Measurements from ENCODE around the gene OR4F6. TPM values are rescaled to one million over a fixed set of nuclear protein-coding genes. Genes with fewer than 3 reads are reported as not detected.

Gene OR4F6
- total RNA-seq, 1 experiment from 2014 or later: not detected

DNA sequence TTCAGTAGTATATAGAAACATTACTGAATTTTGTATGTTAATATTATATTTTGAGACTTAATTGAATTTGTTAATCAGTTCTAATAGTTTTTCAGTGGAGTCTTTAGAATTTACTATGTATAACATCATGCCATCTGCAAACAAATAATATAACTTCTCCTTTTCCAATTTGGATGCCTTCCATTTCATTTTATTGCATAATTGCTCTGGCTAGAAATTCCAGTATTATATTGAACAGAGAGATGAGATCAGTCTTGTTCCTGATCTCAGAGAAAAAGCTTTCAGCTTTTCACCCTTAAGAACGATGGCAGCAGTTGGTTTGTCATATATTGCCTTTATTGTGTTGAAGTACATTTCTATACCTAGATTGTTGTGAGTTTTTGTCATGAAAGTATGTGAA, 49.0 kb downstream of the OR4F6 start:
- Histone ChIP-seq H3K4me2 (ENCODE audit: insufficient read depth, insufficient read length, low read length) (no peak overlapping the region), H3K4ac (ENCODE audit: low read depth, low read length) (no peak overlapping the region), H3K79me2 (ENCODE audit: insufficient read depth, low read length) (no peaks in the 10 kb centered on the region), H2AK5ac (ENCODE audit: insufficient read length, low read length) (no peak overlapping the region), H2BK120ac (ENCODE audit: low read depth, low read length, poor library complexity, severe bottlenecking) (no peak overlapping the region), H2BK20ac (ENCODE audit: low read depth, low read length, poor library complexity, severe bottlenecking) (no peak overlapping the region), H3K27me3 (ENCODE audit: insufficient read depth, low read length) (no peaks in the 10 kb centered on the region), H3K14ac (ENCODE audit: insufficient read depth, low read length) (no peak overlapping the region), H4K8ac (replicated peaks; ENCODE audit: insufficient read length, low read depth, low read length) (no peak overlapping the region), H3K9ac (ENCODE audit: extremely low read depth, insufficient read length, low read length) (no peak overlapping the region), H3K9me3 (ENCODE audit: control insufficient read depth, low read depth, low read length) (no peaks in the 10 kb centered on the region), H3K27ac (ENCODE audit: insufficient read length, low read depth, low read length) (no peak overlapping the region), H3K18ac (ENCODE audit: insufficient read length, low read depth, low read length) (no peak overlapping the region), H2BK15ac (ENCODE audit: low read depth, low read length) (no peak overlapping the region), H4K91ac (ENCODE audit: insufficient read length, low read depth, low read length) (no peak overlapping the region), H3K79me1 (ENCODE audit: insufficient read depth, low read depth, low read length, poor library complexity, severe bottlenecking) (no peaks in the 10 kb centered on the region), H3K4me1 (ENCODE audit: insufficient read depth, low read length) (no peaks in the 10 kb centered on the region), H2BK12ac (ENCODE audit: insufficient read length, low read depth, low read length) (no peak overlapping the region), H2AFZ (ENCODE audit: low read length) (no peak overlapping the region), H3T11ph (ENCODE audit: low read length) (no peak overlapping the region), H2BK5ac (ENCODE audit: insufficient read length, low read length) (no peak overlapping the region), H3K23me2 (ENCODE audit: insufficient read length, low read depth, low read length, poor library complexity, severe bottlenecking) (no peaks in the 10 kb centered on the region), H4K20me1 (ENCODE audit: control insufficient read depth, insufficient read depth, insufficient read length) (no peaks in the 10 kb centered on the region), H4K5ac (ENCODE audit: insufficient read length, low read depth, low read length) (no peak overlapping the region), H3K56ac (ENCODE audit: insufficient read length, low read depth, low read length) (no peak overlapping the region), H3K23ac (ENCODE audit: insufficient read length, low read depth, low read length) (no peak overlapping the region)
- Mint-ChIP-seq H3K9me3 (no peaks in the 10 kb centered on the region; a peak in 1 of 5 replicates), H3K27me3 (ENCODE audit: low read depth) (no peaks in the 10 kb centered on the region; the same call in 1 of the 2 replicates), H3K4me3 (no peak overlapping the region), H3K27ac (no peak overlapping the region), H3K36me3 (ENCODE audit: insufficient read depth in 1 of 3, low read depth in 3 of 3) (no peaks in the 10 kb centered on the region), H3K4me1 (peaks cover 0 to 5% of the 10 kb centered on the region in 2 experiments; a peak in 2 of 4 replicates)
- WGBS (ENCODE audit: extremely low coverage, insufficient read length, low lambda C conversion rate): no CpG with 5 or more reads among the region's 1 CpG
- TF ChIP-seq, protein P1, sequence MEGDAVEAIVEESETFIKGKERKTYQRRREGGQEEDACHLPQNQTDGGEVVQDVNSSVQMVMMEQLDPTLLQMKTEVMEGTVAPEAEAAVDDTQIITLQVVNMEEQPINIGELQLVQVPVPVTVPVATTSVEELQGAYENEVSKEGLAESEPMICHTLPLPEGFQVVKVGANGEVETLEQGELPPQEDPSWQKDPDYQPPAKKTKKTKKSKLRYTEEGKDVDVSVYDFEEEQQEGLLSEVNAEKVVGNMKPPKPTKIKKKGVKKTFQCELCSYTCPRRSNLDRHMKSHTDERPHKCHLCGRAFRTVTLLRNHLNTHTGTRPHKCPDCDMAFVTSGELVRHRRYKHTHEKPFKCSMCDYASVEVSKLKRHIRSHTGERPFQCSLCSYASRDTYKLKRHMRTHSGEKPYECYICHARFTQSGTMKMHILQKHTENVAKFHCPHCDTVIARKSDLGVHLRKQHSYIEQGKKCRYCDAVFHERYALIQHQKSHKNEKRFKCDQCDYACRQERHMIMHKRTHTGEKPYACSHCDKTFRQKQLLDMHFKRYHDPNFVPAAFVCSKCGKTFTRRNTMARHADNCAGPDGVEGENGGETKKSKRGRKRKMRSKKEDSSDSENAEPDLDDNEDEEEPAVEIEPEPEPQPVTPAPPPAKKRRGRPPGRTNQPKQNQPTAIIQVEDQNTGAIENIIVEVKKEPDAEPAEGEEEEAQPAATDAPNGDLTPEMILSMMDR (conservative IDR thresholded peaks at IDR 0.05): no peak
- no peak for DNase-seq

Other genes starting within 250 kb of the OR4F6 start
- gene TM2D3, start 151.1 kb upstream of the OR4F6 start, total RNA-seq (2021): 30.5 and 34.9 TPM in 2 replicates
- gene TARS3, start 79.0 kb upstream of the OR4F6 start, total RNA-seq (2021): 14.1 and 14.9 TPM in 2 replicates
- not detected in 2 replicates for gene OR4F15, start 8.7 kb downstream of the OR4F6 start, total RNA-seq (2021)